ENCODE results near the gene HIPK2.
"Not testable (repeated sequence)": the region's sequence is repeated elsewhere in the genome, so short reads cannot be mapped to it uniquely, and the experiment has no call there.

HIPK2 gene

GRCh38 chr7:139560678-139561077, 217.1 kb downstream of the HIPK2 start:
- no peak for DNase-seq

- DNase-seq: no peak
Measured at GRCh38 chr7:139560199-139560598, 217.6 kb downstream of the HIPK2 start.

GRCh38 chr7:139559364-139560105, 218.3 kb downstream of the HIPK2 start:
- DNase-seq: no peak

GRCh38 chr7:139557857-139558581, 219.8 kb downstream of the HIPK2 start:
- no peak for DNase-seq

GRCh38 chr7:139553991-139554700, 223.7 kb downstream of the HIPK2 start:
- DNase-seq: not testable (repeated sequence)

GRCh38 chr7:139548302-139549028, 229.3 kb downstream of the HIPK2 start:
- no peak for DNase-seq

GRCh38 chr7:139544645-139545044, 233.2 kb downstream of the HIPK2 start:
- DNase-seq: no peak

GRCh38 chr7:139543801-139544603, 233.8 kb downstream of the HIPK2 start:
- DNase-seq: no peak

GRCh38 chr7:139542308-139543151, 235.3 kb downstream of the HIPK2 start:
- DNase-seq: no peak

- DNase-seq: no peak
Measured at GRCh38 chr7:139541600-139542307, 236.0 kb downstream of the HIPK2 start.

GRCh38 chr7:139540203-139540602, 237.6 kb downstream of the HIPK2 start:
- no peak for DNase-seq

GRCh38 chr7:139538881-139539635, 238.7 kb downstream of the HIPK2 start:
- peak; percentile 4 for DNase-seq

- no peak for DNase-seq
Measured at GRCh38 chr7:139536152-139536551, 241.6 kb downstream of the HIPK2 start.

- DNase-seq: no peak
Measured at GRCh38 chr7:139534966-139535651, 242.7 kb downstream of the HIPK2 start.

- no peak for DNase-seq
Measured at GRCh38 chr7:139534096-139534495, 243.7 kb downstream of the HIPK2 start.

GRCh38 chr7:139532636-139533155, 245.1 kb downstream of the HIPK2 start:
- DNase-seq: no peak

GRCh38 chr7:139531094-139531493, 246.7 kb downstream of the HIPK2 start:
- no peak for DNase-seq

GRCh38 chr7:139526578-139527544, 250.9 kb downstream of the HIPK2 start:
- no peak for DNase-seq

All from NCI-H446 treated with DMSO at 0.1 percent for 48 hours (cell line).